Gastrocnemius medialis (tissue), 4 donors: ENCODE measurements around the gene C4orf36.

ENCODE experiments used
- POLR2A ChIP-seq, 2 donors: fragments of 450-650 bp; IDR thresholded peaks; one replicate each; pipeline ENCODE4 v1.6.1; 2017; ENCODE audit warnings: antibody characterized with exemption in 2 of 2, mild to moderate bottlenecking in 2 of 2, moderate library complexity in 2 of 2
- TF ChIP-seq, protein P1 (sequence below), 5 experiments: fragments of 450-650 bp in 3 of 5; fragments of 200-600 bp in 2 of 5; sonication (generic) in 2 of 5; IDR thresholded peaks in 4 of 5; conservative IDR thresholded peaks in 1 of 5; 1 replicate in 4 of 5; 2 replicates in 1 of 5; pipeline ENCODE4 v1.5.1; 2016 to 2019; ENCODE audit warnings: antibody characterized with exemption in 5 of 5, mild to moderate bottlenecking in 3 of 5, moderate library complexity in 3 of 5

DNA sequence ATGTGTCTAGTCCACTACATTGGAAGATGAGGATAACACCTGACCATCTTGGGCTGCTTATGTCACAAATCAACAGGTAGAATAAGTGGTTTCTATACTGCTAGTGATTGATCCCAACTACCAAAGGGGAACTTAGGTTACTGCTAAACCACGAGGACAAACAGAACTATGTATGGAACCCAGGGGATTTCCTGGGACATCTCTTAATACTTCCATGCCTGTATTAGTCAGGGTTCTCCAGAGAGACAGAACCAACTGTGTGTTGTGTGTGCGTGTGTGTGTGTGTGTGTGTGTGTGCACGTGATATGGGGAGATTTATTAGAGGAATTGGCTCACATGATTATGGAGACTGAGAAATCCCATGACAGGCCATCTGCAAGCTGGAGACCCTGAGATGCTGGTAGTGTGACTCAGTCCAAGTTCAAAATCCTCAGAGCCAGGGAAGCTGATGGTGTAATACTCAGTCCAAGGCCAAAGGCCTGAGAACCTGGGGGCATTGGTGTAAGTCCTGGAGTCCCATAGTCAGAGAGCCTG is 26.4 kb upstream of the C4orf36 start:
- TF ChIP-seq, protein P1, sequence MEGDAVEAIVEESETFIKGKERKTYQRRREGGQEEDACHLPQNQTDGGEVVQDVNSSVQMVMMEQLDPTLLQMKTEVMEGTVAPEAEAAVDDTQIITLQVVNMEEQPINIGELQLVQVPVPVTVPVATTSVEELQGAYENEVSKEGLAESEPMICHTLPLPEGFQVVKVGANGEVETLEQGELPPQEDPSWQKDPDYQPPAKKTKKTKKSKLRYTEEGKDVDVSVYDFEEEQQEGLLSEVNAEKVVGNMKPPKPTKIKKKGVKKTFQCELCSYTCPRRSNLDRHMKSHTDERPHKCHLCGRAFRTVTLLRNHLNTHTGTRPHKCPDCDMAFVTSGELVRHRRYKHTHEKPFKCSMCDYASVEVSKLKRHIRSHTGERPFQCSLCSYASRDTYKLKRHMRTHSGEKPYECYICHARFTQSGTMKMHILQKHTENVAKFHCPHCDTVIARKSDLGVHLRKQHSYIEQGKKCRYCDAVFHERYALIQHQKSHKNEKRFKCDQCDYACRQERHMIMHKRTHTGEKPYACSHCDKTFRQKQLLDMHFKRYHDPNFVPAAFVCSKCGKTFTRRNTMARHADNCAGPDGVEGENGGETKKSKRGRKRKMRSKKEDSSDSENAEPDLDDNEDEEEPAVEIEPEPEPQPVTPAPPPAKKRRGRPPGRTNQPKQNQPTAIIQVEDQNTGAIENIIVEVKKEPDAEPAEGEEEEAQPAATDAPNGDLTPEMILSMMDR (IDR thresholded peaks at IDR 0.05 in 4 of 5, conservative IDR thresholded peaks at IDR 0.05 in 1 of 5) = no peak
- TF ChIP-seq POLR2A (IDR thresholded peaks at IDR 0.05) = no peak
